DMS79 (cell line): ENCODE measurements around the gene UGT2A2.
"Not testable (repeated sequence)": the region's sequence is repeated elsewhere in the genome, so short reads cannot be mapped to it uniquely, and the experiment has no call there.

Experiments
- DNase-seq: peaks from one replicate; lab custom pipeline; 2025; lab: John Stamatoyannopoulos, UW

Gene UGT2A2

DNA sequence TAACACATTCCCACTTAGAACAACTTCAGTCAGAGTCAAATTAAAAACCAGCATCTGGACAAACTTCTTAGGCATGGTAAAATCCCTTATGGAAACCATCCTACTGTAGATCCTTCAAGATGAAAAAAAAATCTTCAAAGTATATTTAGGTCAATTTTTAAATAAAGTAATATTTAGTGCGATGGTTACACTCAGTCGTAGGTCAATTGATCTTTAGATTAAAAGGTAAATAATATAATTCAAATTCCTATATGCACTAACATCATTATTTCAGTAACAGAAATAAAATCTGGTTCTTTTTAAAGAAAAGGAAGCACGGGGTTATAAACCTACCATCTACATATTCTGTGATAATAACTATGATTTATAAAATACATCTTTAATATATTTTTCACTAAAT lies at the start of gene UGT2A2:
Gene UGT2A2, minus strand, starts transcription at position 101 of the 400 bp plus-strand sequence. Its CDS starts 2 bp downstream, at position 99.
- DNase-seq, result no peak

DNA sequence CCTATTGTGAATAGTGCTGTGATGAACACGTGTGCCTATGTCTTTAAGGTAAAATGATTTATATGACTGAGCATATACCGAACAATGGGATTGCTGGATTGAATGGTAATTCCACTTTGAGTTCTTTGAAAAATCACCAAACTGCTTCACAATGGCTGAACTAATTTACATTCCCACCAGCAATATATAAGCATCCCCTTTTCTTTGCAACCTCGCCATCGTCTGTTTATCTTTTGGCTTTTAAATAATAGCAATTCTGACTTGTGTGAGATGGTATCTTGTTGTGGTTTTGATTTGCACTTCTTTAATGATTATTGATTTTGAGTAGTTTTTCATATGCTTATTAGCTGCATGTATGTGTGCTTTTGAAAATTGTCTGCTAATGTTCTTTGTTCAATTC lies 45.4 kb upstream of the UGT2A2 start:
- no peak for DNase-seq

DNA sequence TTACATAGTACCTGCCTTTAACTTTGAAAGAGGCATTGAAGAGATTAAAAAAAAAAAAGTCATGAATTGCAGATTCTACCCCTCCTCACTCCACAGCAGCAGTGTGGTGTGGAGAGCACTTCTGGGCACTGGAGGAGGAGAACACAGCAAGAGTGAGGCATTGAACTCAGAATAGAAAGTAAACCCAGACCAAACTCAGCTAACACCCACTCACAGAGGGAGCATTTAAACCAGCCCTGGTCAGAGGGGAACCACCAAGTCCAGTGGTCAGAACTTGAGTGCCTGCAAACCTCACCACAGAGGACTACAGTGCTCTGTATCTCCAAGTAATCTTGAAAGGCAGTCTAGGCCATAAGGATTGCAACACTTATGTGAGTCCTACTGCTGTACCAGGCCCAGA lies 29.2 kb upstream of the UGT2A2 start:
- DNase-seq, result no peak

DNA sequence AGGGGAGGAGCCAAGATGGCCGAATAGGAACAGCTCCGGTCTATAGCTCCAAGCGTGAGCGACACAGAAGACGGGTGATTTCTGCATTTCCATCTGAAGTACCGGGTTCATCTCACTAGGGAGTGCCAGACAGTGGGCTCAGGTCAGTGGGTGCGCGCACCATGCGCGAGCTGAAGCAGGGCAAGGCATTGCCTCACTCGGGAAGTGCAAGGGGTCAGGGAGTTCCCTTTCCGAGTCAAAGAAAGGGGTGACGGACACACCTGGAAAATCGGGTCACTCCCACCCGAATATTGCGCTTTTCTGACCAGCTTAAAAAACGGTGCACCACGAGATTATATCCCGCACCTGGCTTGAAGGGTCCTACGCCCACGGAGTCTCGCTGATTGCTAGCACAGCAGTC lies 24.6 kb upstream of the UGT2A2 start:
- not testable (repeated sequence) for DNase-seq

DNA sequence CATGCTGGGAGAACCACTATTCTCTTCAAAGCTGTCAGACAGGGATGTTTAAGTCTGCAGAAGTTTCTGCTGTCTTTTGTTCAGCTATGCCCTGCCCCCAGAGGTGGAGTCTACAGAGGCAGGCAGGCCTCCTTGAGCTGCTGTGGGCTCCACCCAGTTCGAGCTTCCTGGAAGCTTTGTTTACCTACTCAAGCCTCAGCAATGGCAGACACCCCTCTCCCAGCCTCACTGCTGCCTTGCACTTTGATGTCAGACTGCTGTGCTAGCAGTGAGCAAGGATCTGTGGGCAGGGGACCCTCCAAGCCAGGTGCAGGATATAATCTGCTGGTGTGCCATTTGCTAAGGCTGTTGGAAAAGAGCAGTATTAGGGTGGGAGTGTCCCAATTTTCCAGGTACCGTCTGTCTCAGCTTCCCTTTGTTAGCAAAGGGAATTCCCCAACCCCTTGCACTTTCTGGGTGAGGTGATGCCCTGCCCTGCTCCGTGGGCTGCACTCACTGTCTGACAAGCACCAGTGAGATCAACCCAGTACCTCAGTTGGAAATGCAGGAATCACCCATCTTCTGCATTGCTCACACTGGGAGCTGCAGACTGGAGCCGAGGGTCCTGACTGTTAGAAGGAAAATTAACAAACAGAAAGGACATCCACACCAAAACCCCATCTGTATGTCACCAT lies 21.8 kb upstream of the UGT2A2 start:
- not testable (repeated sequence) for DNase-seq

DNA sequence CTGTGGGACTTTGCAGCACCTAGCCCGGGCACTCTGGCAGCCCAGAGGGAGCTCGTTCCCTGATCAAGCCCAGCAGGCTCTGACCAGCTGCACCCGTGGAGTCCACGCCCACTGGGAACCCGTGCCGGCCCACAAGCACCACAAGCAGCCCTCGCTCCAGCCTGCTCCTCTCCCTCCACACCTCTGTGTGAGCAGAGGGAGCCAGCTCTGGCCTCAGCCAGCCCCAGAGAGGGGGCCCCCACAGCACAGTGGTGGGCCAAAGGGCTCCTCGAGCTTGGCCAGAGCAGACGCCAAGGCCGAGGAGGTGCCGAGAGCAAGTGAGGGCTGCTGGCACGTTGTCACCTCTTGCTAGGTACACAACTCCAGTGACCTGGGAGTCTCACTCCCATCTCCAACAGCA lies 18.7 kb upstream of the UGT2A2 start:
- DNase-seq, result no peak

DNA sequence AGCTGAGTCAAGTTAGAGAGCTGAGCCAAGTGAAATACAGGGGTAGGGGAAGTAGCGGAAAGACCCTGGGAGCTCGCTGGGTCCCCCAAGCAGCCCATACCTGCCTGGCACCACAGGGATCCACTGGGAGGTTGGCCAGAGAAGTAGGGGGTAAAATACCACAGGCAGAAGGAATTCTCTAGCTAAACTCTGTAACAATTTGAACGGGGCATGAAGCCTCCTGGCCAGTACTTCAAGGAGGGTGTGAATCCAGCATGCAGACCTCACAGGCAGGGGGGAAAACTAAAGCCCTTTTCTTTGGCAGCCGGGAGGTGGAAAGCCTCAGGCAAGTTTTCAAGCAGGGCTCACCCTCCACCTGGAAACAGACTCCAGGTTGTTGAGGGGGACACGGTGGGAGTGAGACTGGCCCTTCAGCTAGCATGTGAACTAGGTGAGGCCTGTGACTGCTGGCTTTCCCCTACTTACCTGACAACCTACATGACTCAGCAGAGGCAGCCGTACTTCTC lies 17.3 kb upstream of the UGT2A2 start:
- no peak for DNase-seq

DNA sequence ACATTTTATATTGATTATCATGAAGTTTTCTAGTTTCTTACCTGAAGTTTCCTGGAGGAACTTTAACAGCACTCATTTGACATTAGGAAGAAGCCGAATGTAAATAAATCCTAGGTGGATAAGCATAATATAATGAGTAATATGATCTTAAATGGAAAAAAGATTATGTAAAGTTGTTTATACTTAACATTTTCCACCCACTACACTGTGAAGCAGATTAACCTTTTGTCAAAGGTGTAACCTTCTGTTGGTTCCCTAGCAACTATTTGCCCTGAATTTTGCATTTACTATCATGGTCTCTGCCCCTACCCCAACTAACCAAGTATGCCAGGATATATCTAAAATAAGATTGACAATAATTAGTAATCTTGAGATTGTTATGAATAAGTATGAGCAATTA lies 13.7 kb upstream of the UGT2A2 start, which contains the start of gene UGT2A1:
Gene UGT2A1, minus strand, starts transcription at position 101 of the 400 bp plus-strand sequence. CDS start 5,603 bp downstream, outside the sequence.
- DNase-seq, result no peak

DNA sequence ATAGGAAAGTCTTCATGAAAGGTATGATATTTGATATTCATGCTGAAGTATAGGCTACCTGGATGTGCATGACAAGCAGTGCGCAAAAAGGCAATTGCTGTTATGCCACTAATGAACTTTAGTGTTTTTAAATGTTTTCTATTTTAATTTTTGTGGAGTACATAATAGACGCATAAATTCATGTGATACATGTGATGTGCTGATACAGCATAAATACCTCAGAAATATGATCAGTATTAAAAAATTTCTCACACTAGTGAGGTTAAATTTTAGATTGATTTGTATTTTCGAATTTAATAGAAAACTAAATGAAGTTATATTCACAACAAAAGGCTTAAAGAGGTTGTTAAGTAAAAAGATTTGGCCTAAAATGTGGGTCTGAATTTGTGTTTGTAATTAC lies 11.4 kb upstream of the UGT2A2 start:
- no peak for DNase-seq

DNA sequence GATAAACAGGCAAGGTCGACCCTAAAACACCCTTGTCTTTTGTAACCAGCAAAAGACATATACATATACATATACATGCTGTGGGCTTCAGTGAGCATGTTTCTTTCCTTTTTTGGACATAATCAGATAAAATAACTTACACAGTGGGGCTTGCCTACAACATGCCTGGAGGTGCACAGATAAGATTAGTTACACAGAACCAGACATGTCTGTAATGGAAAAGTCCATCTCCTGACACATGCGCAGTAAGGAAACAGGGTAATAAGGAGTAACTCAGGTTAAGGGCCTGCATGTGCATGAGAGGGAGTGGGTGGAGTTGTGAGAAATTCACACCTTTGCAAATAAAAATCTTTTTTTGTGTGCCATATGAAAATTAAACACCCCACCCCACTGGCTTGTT lies 10.2 kb upstream of the UGT2A2 start:
- DNase-seq, result no peak

DNA sequence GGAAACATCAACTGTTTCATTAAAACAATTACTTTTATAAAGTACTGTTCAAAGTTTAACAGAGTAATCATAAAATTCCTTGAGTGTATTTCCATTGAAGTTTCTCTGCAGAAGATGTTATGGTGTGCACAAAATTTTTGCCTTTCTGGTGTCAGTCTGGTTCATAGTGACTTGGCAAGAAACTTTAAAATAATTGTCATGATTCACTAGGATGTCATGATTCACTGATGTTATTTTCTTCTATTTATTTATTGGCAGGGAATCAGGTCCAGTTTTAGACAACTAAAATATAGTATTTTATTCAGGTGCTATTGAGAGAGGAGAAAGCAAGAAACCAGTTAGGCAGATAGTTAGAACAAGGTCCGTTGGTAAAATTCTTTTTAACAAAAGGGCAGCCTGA lies 9.8 kb upstream of the UGT2A2 start:
- DNase-seq, result no peak

DNA sequence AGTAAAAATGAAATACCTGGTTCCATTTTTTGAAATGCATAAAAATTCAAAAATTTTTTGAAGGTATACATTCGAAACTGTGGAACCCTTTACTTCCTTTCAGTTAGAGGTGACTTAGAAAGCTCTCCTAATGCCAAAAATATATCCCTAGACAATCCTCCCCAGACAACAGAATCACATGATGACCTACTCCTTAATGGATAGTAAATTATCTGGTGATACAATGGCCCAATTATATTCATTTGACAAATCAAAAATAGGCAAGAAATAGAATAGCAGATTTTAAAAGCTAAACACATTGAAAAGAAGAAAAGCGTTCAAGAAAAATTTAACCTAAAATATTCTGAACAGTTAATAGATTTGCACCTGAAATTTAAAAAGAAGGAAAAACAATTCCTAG lies 3.5 kb upstream of the UGT2A2 start:
- DNase-seq, result no peak

DNA sequence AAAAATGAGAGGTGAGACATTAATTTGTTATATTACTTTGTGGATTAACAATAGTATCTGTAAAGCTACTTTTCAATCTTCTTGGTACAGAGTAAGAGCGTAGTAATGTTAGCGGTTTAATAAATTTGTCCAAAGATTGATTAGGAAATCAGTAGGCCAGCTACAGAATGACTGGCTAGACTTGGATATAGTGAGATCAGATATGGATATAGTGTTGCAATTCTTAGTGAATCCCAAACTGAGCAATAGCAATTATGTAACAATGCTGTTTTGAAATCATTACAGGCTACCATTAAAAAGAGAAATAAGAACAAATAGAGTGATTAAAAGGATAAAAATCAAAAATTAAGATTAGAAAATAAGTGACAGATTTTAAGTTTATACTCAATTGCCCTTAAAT lies 847 bp upstream of the UGT2A2 start:
- DNase-seq, result no peak

DNA sequence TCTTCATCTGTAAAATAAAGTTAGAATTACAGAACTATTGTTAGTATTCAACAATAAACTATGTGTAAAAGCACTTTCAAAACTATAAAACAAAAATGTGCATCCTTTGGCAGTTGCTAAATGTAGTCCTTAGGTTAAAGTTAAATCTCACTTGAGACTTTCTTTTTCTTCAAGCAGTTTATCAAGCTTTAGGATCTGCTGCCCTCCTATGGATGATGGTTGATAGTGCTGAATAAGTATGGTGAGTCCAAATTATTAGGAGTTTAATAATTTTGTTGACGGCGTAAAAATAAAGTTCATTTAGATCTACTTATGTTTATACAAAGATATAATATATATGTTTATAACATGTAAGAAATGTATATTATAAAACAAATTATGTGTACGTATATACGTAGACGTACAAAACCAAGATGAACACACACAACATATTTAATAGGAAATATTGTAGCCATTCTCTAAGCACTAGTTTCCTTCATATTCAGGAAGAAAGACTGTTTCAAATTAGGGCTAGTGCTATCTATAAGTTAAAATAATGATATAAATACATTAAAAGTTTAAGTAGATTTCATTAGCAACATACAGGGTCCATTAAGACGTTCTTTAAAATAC lies 22.3 kb downstream of the UGT2A2 start:
- DNase-seq, result no peak

DNA sequence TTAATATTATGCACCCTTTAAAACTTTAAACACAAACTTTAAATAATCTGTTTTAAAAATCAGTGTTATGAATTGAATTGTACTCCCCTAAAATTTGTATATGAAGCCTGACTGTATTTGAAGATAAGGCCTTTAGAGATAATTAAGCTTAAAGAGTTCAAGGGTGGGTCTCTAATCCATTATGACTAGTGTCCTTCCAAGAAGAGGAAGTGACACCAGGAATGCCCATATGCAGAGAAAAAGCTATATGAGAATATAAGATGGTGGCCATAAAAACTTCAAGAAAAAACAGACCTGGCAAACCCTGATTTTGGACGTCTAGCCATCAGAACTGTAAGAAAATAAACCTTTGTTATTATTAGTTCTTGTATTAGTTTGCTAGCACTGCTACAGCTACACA lies 29.0 kb downstream of the UGT2A2 start:
- no peak for DNase-seq

DNA sequence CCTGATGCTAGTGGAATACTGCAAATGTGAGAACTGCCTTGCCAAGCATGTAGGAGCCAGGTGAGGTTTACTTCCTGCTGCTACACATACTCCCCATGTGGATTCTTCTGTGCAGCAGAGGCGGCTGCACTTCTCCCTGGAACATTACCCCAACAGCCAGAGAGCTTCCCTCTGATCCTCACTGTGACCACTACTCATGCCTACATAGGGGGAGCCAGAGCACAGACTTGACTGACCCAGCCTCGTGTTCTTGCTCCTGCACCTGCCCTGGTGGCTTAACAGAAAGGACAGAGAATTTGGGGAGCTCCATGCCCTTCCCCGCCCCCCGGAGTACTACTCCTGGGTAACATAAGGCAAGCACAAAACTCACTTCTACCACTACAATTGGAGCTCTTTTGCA lies 38.4 kb downstream of the UGT2A2 start:
- no peak for DNase-seq

DNA sequence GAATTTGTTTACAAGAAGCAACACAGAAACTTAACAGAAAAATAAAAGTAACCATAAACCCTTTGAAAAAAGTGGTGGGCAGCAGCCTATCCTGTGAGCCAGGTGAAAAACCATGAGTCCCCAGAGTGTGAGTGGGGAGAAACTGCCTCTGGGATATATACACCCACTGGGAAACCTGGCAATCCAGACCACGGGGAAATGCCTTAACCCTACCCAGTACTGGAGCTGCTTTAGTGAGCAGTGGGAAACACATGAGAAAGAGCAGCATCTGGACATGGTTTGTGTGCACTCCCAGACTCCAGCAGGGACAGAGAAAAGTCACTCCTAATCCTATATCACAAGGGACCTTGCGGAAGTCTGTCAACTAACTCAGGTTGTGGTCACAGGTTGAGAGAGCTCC lies 39.4 kb downstream of the UGT2A2 start:
- no peak for DNase-seq

DNA sequence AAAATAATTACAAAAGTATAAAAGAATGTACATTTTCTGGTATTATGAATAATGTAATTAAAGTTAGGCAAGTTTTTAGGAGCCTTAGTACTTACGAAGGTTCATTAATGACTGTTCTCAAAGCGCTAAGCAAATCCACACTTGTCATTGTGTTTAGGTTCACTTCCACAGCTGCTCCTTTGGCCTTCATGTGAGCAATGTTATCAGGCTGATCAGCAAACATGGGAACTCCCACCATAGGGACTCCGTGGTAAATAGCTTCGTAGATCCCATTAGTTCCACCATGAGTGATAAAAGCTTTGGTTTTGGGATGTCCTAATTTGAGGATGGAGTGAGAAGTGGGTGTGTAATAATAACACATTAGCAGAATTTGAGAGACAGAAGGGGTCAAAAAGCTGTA lies 45.1 kb downstream of the UGT2A2 start:
- DNase-seq, result no peak

DNA sequence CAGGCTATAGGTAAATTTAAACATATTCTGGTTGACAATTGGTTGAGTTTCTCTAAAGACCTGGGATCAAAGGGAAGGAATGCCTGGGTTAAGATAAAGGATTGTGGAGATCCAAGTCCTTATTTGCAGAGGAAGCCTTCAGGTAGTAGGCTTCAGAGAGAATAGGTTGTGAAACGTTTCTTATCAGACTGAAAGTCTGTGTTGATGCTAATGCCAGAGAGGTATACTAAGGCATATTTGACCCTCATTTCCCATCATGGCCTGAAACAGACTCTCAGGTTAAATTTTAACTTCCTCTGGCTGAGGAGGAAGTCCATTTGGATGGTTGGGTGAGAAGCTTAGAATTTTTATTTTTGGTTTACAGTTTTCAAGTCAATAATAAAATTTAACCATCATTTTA lies 48.1 kb downstream of the UGT2A2 start:
- no peak for DNase-seq

DNA sequence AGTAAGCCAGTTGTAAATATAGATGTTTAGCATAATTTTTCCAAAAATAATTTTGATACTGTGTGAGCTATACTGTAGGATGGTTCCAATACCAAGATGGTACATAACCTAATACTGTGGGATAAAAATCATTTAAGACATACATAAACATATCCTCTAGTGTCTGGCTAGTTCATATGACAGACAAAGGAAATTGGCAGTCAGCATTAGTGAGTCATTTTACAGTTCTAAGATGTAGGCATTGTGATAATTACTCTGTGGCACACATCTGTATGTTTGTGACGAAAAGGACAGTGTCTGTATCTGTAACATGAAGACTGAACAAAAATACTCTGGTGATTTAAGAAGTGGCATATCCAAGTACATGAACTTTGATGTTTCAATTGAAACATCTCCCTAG lies 49.6 kb downstream of the UGT2A2 start:
- no peak for DNase-seq

DNA sequence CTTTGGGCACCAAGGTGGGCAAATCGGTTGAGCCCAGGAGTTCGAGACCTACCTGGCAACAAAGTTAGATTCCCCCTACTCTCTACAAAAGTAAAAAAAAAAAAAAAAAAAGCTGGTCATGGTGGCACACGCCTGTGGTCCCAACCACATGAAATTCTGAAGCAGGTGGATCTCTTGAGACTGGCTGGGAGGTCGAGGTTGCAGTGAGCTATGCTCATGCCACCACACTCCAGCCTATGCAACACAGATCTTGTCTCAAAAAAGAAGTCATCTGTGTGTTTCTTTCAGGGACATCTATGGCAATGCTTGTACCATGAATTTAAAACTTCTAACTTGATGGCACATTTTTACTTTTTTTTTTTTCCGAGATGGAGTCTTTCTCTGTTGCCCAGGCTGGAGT lies 55.3 kb downstream of the UGT2A2 start:
- no peak for DNase-seq

DNA sequence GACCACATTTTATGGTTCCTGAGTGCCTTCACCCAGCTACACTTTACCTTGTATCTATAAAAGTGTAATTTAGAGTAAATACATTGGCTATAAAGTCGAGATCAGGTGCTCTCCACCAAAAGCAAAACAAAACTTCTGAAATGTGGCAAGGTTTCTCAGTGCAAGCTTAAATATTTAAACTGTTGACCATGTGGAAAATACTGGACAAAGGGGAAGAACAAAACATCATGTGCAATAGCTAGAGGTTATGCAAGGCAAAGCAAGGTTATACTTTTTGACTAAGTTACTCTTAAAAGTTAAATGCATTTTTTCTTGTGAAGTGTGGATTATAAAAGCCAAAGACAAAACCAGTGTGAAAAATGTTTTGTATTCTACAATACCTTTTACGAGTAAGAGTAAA lies 55.9 kb downstream of the UGT2A2 start:
- DNase-seq, result no peak

DNA sequence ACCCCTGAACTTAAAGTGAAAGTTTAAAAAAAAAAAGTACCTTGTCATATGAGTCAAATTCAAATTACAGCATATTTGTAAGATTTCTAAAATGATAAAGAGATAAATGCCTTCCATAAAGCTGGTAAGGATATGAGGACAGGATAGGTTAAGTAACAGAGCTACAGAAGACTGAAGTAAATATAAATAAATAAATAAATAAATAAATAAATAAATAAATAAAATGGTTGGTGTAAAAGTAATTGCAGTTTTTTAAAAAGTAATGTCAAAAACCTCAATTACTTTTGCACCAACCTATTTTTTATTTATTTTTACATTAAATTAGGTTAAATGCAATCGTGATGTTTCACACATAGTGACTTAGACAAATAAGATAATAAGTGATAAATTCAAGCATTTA lies 62.2 kb downstream of the UGT2A2 start:
- DNase-seq, result no peak
